IMR-90 (cell line): ENCODE results near the gene NTRK2. TPM values are rescaled to one million over a fixed set of nuclear protein-coding genes. Genes with fewer than 3 reads are reported as not detected.

Experiments used
- ATAC-seq: fragments of 200-7000 bp; cut with Tn5 transposase; 2 replicates; pipeline ENCODE4 v1.9.1; 2020; ENCODE audit warnings: low read depth, mild to moderate bottlenecking, moderate library complexity
- BruUV-seq: library from RNA; stranded (reverse); fragments of 400-500 nt; replicated peaks from 2 replicates; lab custom pipeline; 2021; lab: Mats Ljungman, UMichigan
- CTCF ChIA-PET: fragments of 300-600 bp; formaldehyde crosslinking; extraction: SDS; loops from one replicate; lab custom pipeline; 2021; ENCODE audit warnings: antibody characterized with exemption; lab: Yijun Ruan, JAX
- POLR2A ChIA-PET: fragments of 300-600 bp; sonication (Branson Sonifier 250); formaldehyde crosslinking; loops from one replicate; lab custom pipeline; 2022; ENCODE audit warnings: antibody characterized with exemption; ENCODE audit not compliant: unreplicated experiment; lab: Charles Lee
- DNase-seq: peaks from one replicate; pipeline ENCODE4 v3.0.0; 2013
- H2AFZ ChIP-seq: replicated peaks from 2 replicates; pipeline ENCODE3; 2013; ENCODE audit warnings: low read length, mild to moderate bottlenecking; ENCODE audit not compliant: poor library complexity
- H2AK5ac ChIP-seq: 2 replicates; pipeline ENCODE4 v1.6.1; 2013; ENCODE audit warnings: low read depth, low read length, inconsistent platforms
- H2AK9ac ChIP-seq: replicated peaks from 2 replicates; pipeline ENCODE3; 2013; ENCODE audit warnings: mild to moderate bottlenecking, low read depth, low read length, moderate library complexity; ENCODE audit not compliant: poor library complexity
- H2BK120ac ChIP-seq: 2 replicates; pipeline ENCODE4 v1.6.1; 2013; ENCODE audit warnings: low read depth, low read length, inconsistent platforms
- H2BK15ac ChIP-seq: 3 replicates; pipeline ENCODE4 v1.6.1; 2013; ENCODE audit warnings: low read depth, low read length, inconsistent platforms
- H2BK20ac ChIP-seq: 2 replicates; pipeline ENCODE4 v1.6.1; 2013; ENCODE audit warnings: low read depth, mild to moderate bottlenecking, inconsistent platforms, low read length, moderate library complexity
- H2BK5ac ChIP-seq: 2 replicates; pipeline ENCODE4 v1.6.1; 2013; ENCODE audit warnings: mild to moderate bottlenecking, low read depth, low read length, inconsistent platforms; ENCODE audit not compliant: poor library complexity, severe bottlenecking
- H3K14ac ChIP-seq: replicated peaks from 2 replicates; pipeline ENCODE4 v1.6.1; 2013; ENCODE audit warnings: low read depth, low read length, inconsistent platforms
- H3K18ac ChIP-seq: 2 replicates; pipeline ENCODE4 v1.6.1; 2013; ENCODE audit warnings: low read depth, low read length, control low read depth
- H3K23ac ChIP-seq: 2 replicates; pipeline ENCODE4 v1.6.1; 2013; ENCODE audit warnings: low read depth, low read length, inconsistent platforms
- H3K27ac ChIP-seq: 2 replicates; pipeline ENCODE4 v1.5.1; 2013; ENCODE audit warnings: mild to moderate bottlenecking, control low read depth, low read length; ENCODE audit not compliant: insufficient read depth
- H3K27me3 ChIP-seq: 2 replicates; pipeline ENCODE4 v1.6.1; 2013; ENCODE audit warnings: low read length; ENCODE audit not compliant: control insufficient read depth, insufficient read depth
- H3K36me3 ChIP-seq: 2 replicates; pipeline ENCODE4 v1.6.1; 2013; ENCODE audit warnings: low read length, mixed read lengths; ENCODE audit not compliant: control insufficient read depth, insufficient read depth
- H3K4ac ChIP-seq: 2 replicates; pipeline ENCODE4 v1.6.1; 2013; ENCODE audit warnings: low read depth, low read length, inconsistent platforms
- H3K4me1 ChIP-seq: 2 replicates; pipeline ENCODE4 v1.6.1; 2013; ENCODE audit warnings: low read length, mixed read lengths; ENCODE audit not compliant: control insufficient read depth, insufficient read depth
- H3K4me2 ChIP-seq: 2 replicates; pipeline ENCODE4 v1.6.1; 2013; ENCODE audit warnings: low read depth, mild to moderate bottlenecking, control low read depth, low read length, moderate library complexity
- H3K4me3 ChIP-seq: 2 replicates; pipeline ENCODE4 v1.5.1; 2013; ENCODE audit warnings: low read depth, mild to moderate bottlenecking, control low read depth, low read length, moderate library complexity; ENCODE audit not compliant: insufficient read depth
- H3K56ac ChIP-seq: 2 replicates; pipeline ENCODE4 v1.6.1; 2013; ENCODE audit warnings: low read length, inconsistent platforms; ENCODE audit not compliant: insufficient read depth; ENCODE audit errors: extremely low read depth
- H3K79me1 ChIP-seq, 2 experiments: 2 replicates each; pipeline ENCODE4 v1.6.1; 2013; ENCODE audit warnings: low read length in 2 of 2, inconsistent platforms in 1 of 2, low read depth in 1 of 2
- H3K9ac ChIP-seq: 2 replicates; pipeline ENCODE4 v1.6.1; 2013; ENCODE audit warnings: low read depth, low read length, control low read depth
- H3K9me1 ChIP-seq: 2 replicates; pipeline ENCODE4 v1.6.1; 2013; ENCODE audit warnings: low read length, inconsistent platforms; ENCODE audit not compliant: insufficient read depth
- H3K9me3 ChIP-seq: 2 replicates; pipeline ENCODE4 v1.6.1; 2013; ENCODE audit warnings: low read length; ENCODE audit not compliant: control insufficient read depth, insufficient read depth
- H4K20me1 ChIP-seq: 2 replicates; pipeline ENCODE4 v1.6.1; 2013; ENCODE audit warnings: low read length, inconsistent platforms; ENCODE audit not compliant: insufficient read depth
- H4K5ac ChIP-seq: 2 replicates; pipeline ENCODE4 v1.6.1; 2013; ENCODE audit warnings: mild to moderate bottlenecking, low read depth, low read length, control low read depth
- H4K8ac ChIP-seq, 2 experiments: 2 replicates each; pipeline ENCODE4 v1.6.1; 2013; ENCODE audit warnings: low read depth in 2 of 2, low read length in 2 of 2, control low read depth in 1 of 2, inconsistent platforms in 1 of 2
- H4K91ac ChIP-seq: 2 replicates; pipeline ENCODE4 v1.6.1; 2013; ENCODE audit warnings: low read depth, low read length, inconsistent platforms; ENCODE audit not compliant: insufficient read depth
- BHLHE40 ChIP-seq: fragments of 150-350 bp; IDR thresholded peaks from 2 replicates; pipeline ENCODE4 v1.6.1; 2016; ENCODE audit warnings: mild to moderate bottlenecking, low read depth, low read length
- WGBS, 2 experiments: methylation state at CpG; one replicate each; pipeline versions ENCODE4 v1.1.5 to v1.1.7; 2013; ENCODE audit warnings: missing lambda C conversion rate in 2 of 2; ENCODE audit not compliant: insufficient read length in 1 of 2; ENCODE audit errors: extremely low coverage in 2 of 2; 5-methylcytosine and 5-hydroxymethylcytosine counted together
- dilution Hi-C: fragments of 300-500 bp; cut with HindIII; formaldehyde crosslinking; loops from one replicate; pipeline ENCODE4 v1.14.3; 2018; ENCODE audit warnings: low sequenced_read_pairs; ENCODE audit not compliant: unreplicated experiment
- in situ Hi-C: fragments of 300-500 bp; cut with MboI; formaldehyde crosslinking; loops from 3 replicates; pipeline ENCODE4 v1.14.3; 2019; ENCODE audit warnings: low sequenced_read_pairs, inconsistent platforms, mixed read lengths
- intact Hi-C: fragments of 100-400 bp; cut with micrococcal nuclease; formaldehyde crosslinking; loops from 2 replicates; pipeline ENCODE4 v1.10.0; 2022
- polyA plus RNA-seq, 3 experiments: library from polyadenylated mRNA; depleted of rRNA; stranded (reverse); fragments of >200 nt; gene quantifications; 2 replicates each; pipeline ENCODE4 v1.2.3, GENCODE V29; 2012; ENCODE audit warnings: low replicate concordance in 1 of 3
- total RNA-seq: library from RNA; depleted of rRNA; stranded (reverse); fragments of >200 nt; gene quantifications from 2 replicates; pipeline ENCODE4 v1.2.3, GENCODE V29; 2012
- TF ChIP-seq, protein P1 (sequence below): fragments of 150-350 bp; IDR thresholded peaks from 2 replicates; pipeline ENCODE4 v1.6.1; 2016; ENCODE audit warnings: low read depth, mild to moderate bottlenecking, low read length, moderate library complexity, borderline replicate concordance

NTRK2 gene
- total and polyA plus RNA-seq, 2 of the 4 experiments (the other 2 are of a cell fraction), result under 0.01 to 0.02 TPM

DNA sequence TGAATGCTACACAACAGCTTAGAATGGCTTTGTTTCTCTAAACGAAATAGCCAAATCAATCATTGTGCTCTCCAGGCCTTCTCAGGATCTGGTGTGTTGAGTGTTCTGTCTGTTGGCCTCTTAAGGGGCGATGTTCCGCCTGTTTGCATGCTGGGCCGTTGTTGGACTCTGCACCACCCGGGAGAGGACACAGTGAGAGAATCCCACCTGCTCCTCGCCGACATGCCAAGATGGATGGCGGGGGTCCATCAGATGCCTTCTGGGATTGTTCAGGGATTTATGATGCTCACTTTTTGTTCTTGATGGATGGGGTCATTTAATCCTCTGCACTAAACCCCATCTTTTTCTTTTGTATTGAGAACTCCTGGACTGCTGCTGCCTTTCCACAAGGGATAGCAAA lies 159.9 kb downstream of the NTRK2 start:
- Histone ChIP-seq H4K91ac (no peak overlapping the region), H3K27ac (no peak overlapping the region), H3K79me1 (no peaks in the 10 kb centered on the region), H2AK9ac (no peak overlapping the region), H2AFZ (no peak overlapping the region), H3K4me2 (no peak overlapping the region), H3K4ac (no peak overlapping the region), H3K23ac (no peak overlapping the region), H3K9ac (no peak overlapping the region), H3K18ac (no peak overlapping the region), H2BK15ac (no peak overlapping the region), H3K9me1 (no peaks in the 10 kb centered on the region), H4K20me1 (no peaks in the 10 kb centered on the region), H3K4me1 (no peaks in the 10 kb centered on the region), H2BK5ac (no peak overlapping the region), H2AK5ac (no peak overlapping the region), H3K36me3 (no peaks in the 10 kb centered on the region), H3K4me3 (no peak overlapping the region), H4K5ac (no peak overlapping the region), H3K9me3 (peaks cover 11% of the 10 kb centered on the region), H3K14ac (no peak overlapping the region), H2BK20ac (no peak overlapping the region), H3K56ac (no peak overlapping the region), H3K27me3 (no peaks in the 10 kb centered on the region), H2BK120ac (no peak overlapping the region), H4K8ac (no peak overlapping the region)
- no peak for DNase-seq
- ChIA-PET CTCF (no interaction called here), POLR2A (no interaction called here)
- no peak for TF ChIP-seq BHLHE40
- TF ChIP-seq, protein P1, sequence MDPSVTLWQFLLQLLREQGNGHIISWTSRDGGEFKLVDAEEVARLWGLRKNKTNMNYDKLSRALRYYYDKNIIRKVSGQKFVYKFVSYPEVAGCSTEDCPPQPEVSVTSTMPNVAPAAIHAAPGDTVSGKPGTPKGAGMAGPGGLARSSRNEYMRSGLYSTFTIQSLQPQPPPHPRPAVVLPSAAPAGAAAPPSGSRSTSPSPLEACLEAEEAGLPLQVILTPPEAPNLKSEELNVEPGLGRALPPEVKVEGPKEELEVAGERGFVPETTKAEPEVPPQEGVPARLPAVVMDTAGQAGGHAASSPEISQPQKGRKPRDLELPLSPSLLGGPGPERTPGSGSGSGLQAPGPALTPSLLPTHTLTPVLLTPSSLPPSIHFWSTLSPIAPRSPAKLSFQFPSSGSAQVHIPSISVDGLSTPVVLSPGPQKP, result no peak
- 43% methylated on average over 3 of the region's 8 CpGs; no CpG with 5 or more reads in 1 of the 2 experiments for WGBS, 2 experiments
- in situ Hi-C loops (no loop called here), intact Hi-C loops (no loop called here), dilution Hi-C loops (no loop called here)
- no peak for ATAC-seq
- BruUV-seq, result no TSS peak
